ENCODE data around the gene RHOF. TPM values are rescaled to one million over a fixed set of nuclear protein-coding genes. Genes with fewer than 3 reads are reported as not detected.

The RHOF gene
- total RNA-seq, 1 experiment from 2014 or later = 36.7 TPM

- Histone ChIP-seq H3K36me3 (ENCODE audit: control insufficient read depth, insufficient read depth, low read length) (no peaks in the 10 kb centered on the region), H3K4me1 (no peaks in the 10 kb centered on the region), H3K27me3 (replicated peaks; ENCODE audit: control insufficient read depth, insufficient read depth, low read length) (no peaks in the 10 kb centered on the region), H3K9me3 (no peaks in the 10 kb centered on the region), H3K4me3 (ENCODE audit: low read depth, low read length) (no peak overlapping the region)
- Mint-ChIP-seq H3K36me3 (ENCODE audit: insufficient read depth, unreplicated experiment) (peaks cover 43% of the 10 kb centered on the region), H3K4me1 (ENCODE audit: low read depth, unreplicated experiment) (peaks cover 5% of the 10 kb centered on the region), H3K9me3 (ENCODE audit: unreplicated experiment) (no peaks in the 10 kb centered on the region), H3K27me3 (ENCODE audit: insufficient read depth, unreplicated experiment) (no peaks in the 10 kb centered on the region), H3K4me3 (ENCODE audit: unreplicated experiment) (no peak overlapping the region), H3K27ac (ENCODE audit: unreplicated experiment) (no peak overlapping the region)
- CTCF ChIA-PET = interaction anchor here (1.3 kb wide), 1 partner anchor 19 kb away, joined by 3 read pairs; no protein-coding TSS in a partner anchor
- TF ChIP-seq CTCF (IDR thresholded peaks at IDR 0.05; ENCODE audit: insufficient read depth in 1 of 2, low read depth in 1 of 2, low read length in 1 of 2, severe bottlenecking in 1 of 2, unreplicated experiment in 1 of 2) = no peak
- POLR2A ChIA-PET = no interaction called here
- intact Hi-C loops (cut with micrococcal nuclease; ENCODE audit: unreplicated experiment) = no loop called here
- DNase-seq = no peak
- BruUV-seq (replicated peaks) = no TSS peak
Observed at GRCh38 chr12:121829250-121829918, 35.9 kb upstream of the RHOF start.

- BruUV-seq (replicated peaks) = no TSS peak
- Mint-ChIP-seq H3K27me3 (ENCODE audit: insufficient read depth, unreplicated experiment) (no peaks in the 10 kb centered on the region), H3K27ac (ENCODE audit: unreplicated experiment) (no peak overlapping the region), H3K4me3 (ENCODE audit: unreplicated experiment) (no peak overlapping the region), H3K9me3 (ENCODE audit: unreplicated experiment) (no peaks in the 10 kb centered on the region), H3K4me1 (ENCODE audit: low read depth, unreplicated experiment) (peaks cover 5% of the 10 kb centered on the region), H3K36me3 (ENCODE audit: insufficient read depth, unreplicated experiment) (peaks cover 44% of the 10 kb centered on the region)
- no peak for TF ChIP-seq CTCF (IDR thresholded peaks at IDR 0.05; ENCODE audit: insufficient read depth in 1 of 2, low read depth in 1 of 2, low read length in 1 of 2, severe bottlenecking in 1 of 2, unreplicated experiment in 1 of 2)
- H3K27me3 ChIP-seq (replicated peaks; ENCODE audit: control insufficient read depth, insufficient read depth, low read length) = no peaks in the 10 kb centered on the region
- H3K9me3 ChIP-seq = no peaks in the 10 kb centered on the region
- no peaks in the 10 kb centered on the region for H3K36me3 ChIP-seq (ENCODE audit: control insufficient read depth, insufficient read depth, low read length)
- CTCF ChIA-PET = interaction anchor here (0.9 to 1.3 kb wide), 2 partner anchors 18 to 60 kb away, joined by 3 to 4 read pairs; partner anchors contain the start of gene PSMD9
- no peak for DNase-seq
- intact Hi-C loops (cut with micrococcal nuclease; ENCODE audit: unreplicated experiment) = no loop called here
- H3K4me3 ChIP-seq (ENCODE audit: low read depth, low read length) = no peak overlapping the region
- H3K4me1 ChIP-seq = no peaks in the 10 kb centered on the region
- POLR2A ChIA-PET = no interaction called here
Observed at GRCh38 chr12:121828826-121829225, 35.3 kb upstream of the RHOF start.

GRCh38 chr12:121828306-121828705 lies 34.8 kb upstream of the RHOF start:
- H3K36me3 ChIP-seq (ENCODE audit: control insufficient read depth, insufficient read depth, low read length) = no peaks in the 10 kb centered on the region
- no peaks in the 10 kb centered on the region for H3K4me1 ChIP-seq
- no TSS peak for BruUV-seq (replicated peaks)
- peaks cover 5% of the 10 kb centered on the region for H3K4me1 Mint-ChIP-seq (ENCODE audit: low read depth, unreplicated experiment)
- H3K27ac Mint-ChIP-seq (ENCODE audit: unreplicated experiment) = no peak overlapping the region
- H3K4me3 Mint-ChIP-seq (ENCODE audit: unreplicated experiment) = no peak overlapping the region
- ChIA-PET CTCF (interaction anchor here (0.9 to 1.3 kb wide), 2 partner anchors 18 to 60 kb away, joined by 3 to 4 read pairs; partner anchors contain the start of gene PSMD9), POLR2A (interaction anchor here (1.2 kb wide), 1 partner anchor 29 kb away, joined by 4 read pairs; no protein-coding TSS in a partner anchor)
- no peak for TF ChIP-seq CTCF (IDR thresholded peaks at IDR 0.05; ENCODE audit: insufficient read depth in 1 of 2, low read depth in 1 of 2, low read length in 1 of 2, severe bottlenecking in 1 of 2, unreplicated experiment in 1 of 2)
- H3K36me3 Mint-ChIP-seq (ENCODE audit: insufficient read depth, unreplicated experiment) = peaks cover 48% of the 10 kb centered on the region
- no peaks in the 10 kb centered on the region for H3K9me3 Mint-ChIP-seq (ENCODE audit: unreplicated experiment)
- intact Hi-C loops (cut with micrococcal nuclease; ENCODE audit: unreplicated experiment) = no loop called here
- DNase-seq = no peak
- no peak overlapping the region for H3K4me3 ChIP-seq (ENCODE audit: low read depth, low read length)
- H3K9me3 ChIP-seq = no peaks in the 10 kb centered on the region
- no peaks in the 10 kb centered on the region for H3K27me3 ChIP-seq (replicated peaks; ENCODE audit: control insufficient read depth, insufficient read depth, low read length)
- H3K27me3 Mint-ChIP-seq (ENCODE audit: insufficient read depth, unreplicated experiment) = no peaks in the 10 kb centered on the region

Measured in Caco-2 (cell line).